Neural progenitor cell (in vitro differentiated cells): ENCODE data around the gene CSNK1G2. TPM values are rescaled to one million over a fixed set of nuclear protein-coding genes. Genes with fewer than 3 reads are reported as not detected.
A peak's percentile ranks its signal among the peaks of the same experiment; 100 is the strongest.

ENCODE experiments used
- DNase-seq: peaks from one replicate; pipeline ENCODE4 v3.0.0-alpha.2; 2016; ENCODE audit warnings: low spot score
- H2AFZ ChIP-seq: fragments of 200-600 bp; sonication (generic); replicated peaks from 2 replicates; pipeline ENCODE4 v1.6.1; 2016; ENCODE audit warnings: antibody characterized with exemption
- H3F3A ChIP-seq: fragments of 200-600 bp; sonication (generic); 2 replicates; pipeline ENCODE4 v1.6.1; 2016; ENCODE audit warnings: antibody characterized with exemption, low read depth
- H3K27ac ChIP-seq: fragments of 200-600 bp; sonication (generic); 2 replicates; pipeline ENCODE4 v1.5.1; 2016; ENCODE audit warnings: mild to moderate bottlenecking
- H3K27me3 ChIP-seq: fragments of 200-600 bp; sonication (generic); 2 replicates; pipeline ENCODE4 v1.6.1; 2016; ENCODE audit warnings: mild to moderate bottlenecking, moderate library complexity
- H3K36me3 ChIP-seq: fragments of 200-600 bp; sonication (generic); 2 replicates; pipeline ENCODE4 v1.5.1; 2016
- H3K4me1 ChIP-seq: fragments of 200-600 bp; sonication (generic); 2 replicates; pipeline ENCODE4 v1.6.1; 2016; ENCODE audit warnings: mixed run types
- H3K4me2 ChIP-seq: fragments of 200-600 bp; sonication (generic); 2 replicates; pipeline ENCODE4 v1.6.1; 2016
- H3K4me3 ChIP-seq: fragments of 200-600 bp; sonication (generic); 2 replicates; pipeline ENCODE4 v1.5.1; 2016
- H3K79me2 ChIP-seq: fragments of 200-600 bp; sonication (generic); 2 replicates; pipeline ENCODE4 v1.6.1; 2016; ENCODE audit warnings: low read depth
- H3K9ac ChIP-seq: fragments of 200-600 bp; sonication (generic); 2 replicates; pipeline ENCODE4 v1.6.1; 2016
- H3K9me3 ChIP-seq: fragments of 200-600 bp; sonication (generic); 2 replicates; pipeline ENCODE4 v1.5.1; 2016; ENCODE audit warnings: low read depth
- H4K20me1 ChIP-seq: fragments of 200-600 bp; sonication (generic); 2 replicates; pipeline ENCODE4 v1.6.1; 2016; ENCODE audit warnings: low read depth
- H3K27ac Mint-ChIP-seq: 3 replicates; pipeline ENCODE4 v1.8.0; 2021; ENCODE audit warnings: mixed read lengths
- H3K27me3 Mint-ChIP-seq: 2 replicates; pipeline ENCODE4 v1.8.0; 2022; ENCODE audit warnings: low read depth, mild to moderate bottlenecking, inconsistent platforms, moderate library complexity, mixed read lengths; ENCODE audit not compliant: insufficient read depth
- H3K36me3 Mint-ChIP-seq: 3 replicates; pipeline ENCODE4 v1.8.0; 2021; ENCODE audit warnings: mixed read lengths
- H3K4me1 Mint-ChIP-seq: 3 replicates; pipeline ENCODE4 v1.8.0; 2021; ENCODE audit warnings: mixed read lengths
- H3K4me3 Mint-ChIP-seq: 3 replicates; pipeline ENCODE4 v1.8.0; 2021; ENCODE audit warnings: mild to moderate bottlenecking, moderate library complexity, mixed read lengths
- H3K9me3 Mint-ChIP-seq: 3 replicates; pipeline ENCODE4 v1.8.0; 2020; ENCODE audit warnings: mixed read lengths
- CTCF ChIP-seq: fragments of 200-600 bp; sonication (generic); IDR thresholded peaks from 2 replicates; pipeline ENCODE4 v1.5.1; 2017; ENCODE audit warnings: antibody characterized with exemption, mild to moderate bottlenecking
- EZH2 ChIP-seq: fragments of 200-600 bp; sonication (generic); IDR thresholded peaks from 2 replicates; pipeline ENCODE4 v1.6.1; 2017; ENCODE audit warnings: antibody characterized with exemption, mild to moderate bottlenecking, moderate library complexity
- EZH2phosphoT487 ChIP-seq: fragments of 200-600 bp; sonication (generic); IDR thresholded peaks from 2 replicates; pipeline ENCODE4 v1.6.1; 2017; ENCODE audit warnings: antibody characterized with exemption
- total RNA-seq: library from RNA; depleted of rRNA; stranded (reverse); fragments of >200 nt; gene quantifications from 2 replicates; pipeline ENCODE4 v1.2.3, GENCODE V29; 2015; ENCODE audit warnings: low replicate concordance

CSNK1G2 gene
- total RNA-seq, 1 donor from 2014 or later, result 49.6 TPM

- H3K4me3 Mint-ChIP-seq, result no peak overlapping the region
- Histone ChIP-seq H3K79me2 (peaks cover 96% of the 10 kb centered on the region), H3K27me3 (no peaks in the 10 kb centered on the region), H3K27ac (no peak overlapping the region), H2AFZ (no peak overlapping the region), H3F3A (peaks cover 10% of the 10 kb centered on the region), H3K36me3 (no peaks in the 10 kb centered on the region), H3K9ac (no peak overlapping the region), H3K9me3 (no peaks in the 10 kb centered on the region), H3K4me3 (no peak overlapping the region), H3K4me2 (no peak overlapping the region), H3K4me1 (peaks cover 6% of the 10 kb centered on the region), H4K20me1 (peaks cover 80% of the 10 kb centered on the region)
- peak overlapping the region; percentile 4 for H3K27ac Mint-ChIP-seq
- no peaks in the 10 kb centered on the region for H3K9me3 Mint-ChIP-seq
- peaks cover 4% of the 10 kb centered on the region for H3K27me3 Mint-ChIP-seq
- H3K4me1 Mint-ChIP-seq, result peaks cover 9% of the 10 kb centered on the region
- DNase-seq, result no peak
- H3K36me3 Mint-ChIP-seq, result peaks cover 6% of the 10 kb centered on the region
- TF ChIP-seq CTCF (no peak), EZH2 (no peak), EZH2phosphoT487 (no peak)
Observed at GRCh38 chr19:1910177-1910576, 30.8 kb upstream of the CSNK1G2 start.

DNA sequence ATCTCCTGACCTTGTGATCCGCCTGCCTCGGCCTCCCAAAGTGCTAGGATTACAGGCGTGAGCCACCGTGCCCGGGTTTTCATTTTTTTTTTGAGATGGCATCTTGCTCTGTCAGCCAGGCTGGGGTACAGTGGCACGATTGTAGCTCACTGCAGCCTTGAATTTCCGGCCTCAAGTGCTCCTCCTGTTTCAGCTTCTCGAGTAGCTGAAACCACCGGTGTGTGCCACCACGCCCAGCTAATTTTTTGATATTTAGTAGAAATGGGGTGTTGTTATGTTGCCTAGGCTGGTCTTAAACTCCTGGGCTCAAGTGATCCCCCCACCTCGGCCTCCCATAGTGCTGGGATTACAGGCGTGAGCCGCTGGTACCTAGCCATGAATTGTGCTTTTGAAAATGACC is 29.9 kb upstream of the CSNK1G2 start:
- H3K4me3 ChIP-seq, result no peak overlapping the region
- no peak overlapping the region for H3K27ac ChIP-seq
- no peaks in the 10 kb centered on the region for H3K36me3 ChIP-seq
- no peak overlapping the region for H2AFZ ChIP-seq
- H3K79me2 ChIP-seq, result peaks cover 90% of the 10 kb centered on the region
- Mint-ChIP-seq H3K9me3 (no peaks in the 10 kb centered on the region), H3K36me3 (peaks cover 6% of the 10 kb centered on the region), H3K27me3 (peaks cover 4% of the 10 kb centered on the region), H3K4me1 (peaks cover 4% of the 10 kb centered on the region), H3K27ac (no peak overlapping the region), H3K4me3 (no peak overlapping the region)
- H3F3A ChIP-seq, result peaks cover 5% of the 10 kb centered on the region
- peaks cover under 1% of the 10 kb centered on the region for H3K4me1 ChIP-seq
- H3K9ac ChIP-seq, result no peak overlapping the region
- H4K20me1 ChIP-seq, result peaks cover 78% of the 10 kb centered on the region
- no peak overlapping the region for H3K4me2 ChIP-seq
- H3K27me3 ChIP-seq, result no peaks in the 10 kb centered on the region
- TF ChIP-seq EZH2phosphoT487 (no peak), CTCF (no peak), EZH2 (no peak)
- H3K9me3 ChIP-seq, result no peaks in the 10 kb centered on the region
- no peak for DNase-seq

DNA sequence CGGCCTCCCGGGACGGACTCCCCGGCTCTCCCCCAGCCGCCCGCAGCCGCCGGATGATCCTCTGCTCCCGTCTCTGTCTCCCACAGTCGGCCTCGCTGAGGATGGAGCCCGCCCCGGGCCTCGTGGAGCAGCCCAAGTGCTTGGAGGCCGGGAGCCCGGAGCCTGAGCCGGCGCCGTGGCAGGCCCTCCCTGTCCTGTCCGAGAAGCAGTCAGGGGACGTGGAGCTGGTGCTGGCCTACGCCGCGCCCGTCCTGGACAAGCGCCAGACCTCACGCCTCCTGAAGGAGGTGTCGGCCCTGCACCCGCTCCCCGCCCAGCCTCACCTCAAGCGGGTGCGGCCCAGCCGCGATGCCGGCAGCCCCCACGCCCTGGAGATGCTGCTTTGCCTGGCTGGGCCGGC is 29.0 kb upstream of the CSNK1G2 start:
- no peaks in the 10 kb centered on the region for H3K36me3 ChIP-seq
- no peak overlapping the region for H3K4me3 Mint-ChIP-seq

More for the DNA sequence above, 29.0 kb upstream of the CSNK1G2 start:
- Mint-ChIP-seq H3K9me3 (no peaks in the 10 kb centered on the region), H3K27ac (no peak overlapping the region), H3K4me1 (peaks cover 4% of the 10 kb centered on the region), H3K36me3 (peaks cover 6% of the 10 kb centered on the region), H3K27me3 (peaks cover 4% of the 10 kb centered on the region)
- TF ChIP-seq EZH2 (no peak), CTCF (no peak), EZH2phosphoT487 (no peak)
- no peak overlapping the region for H2AFZ ChIP-seq
- peaks cover 81% of the 10 kb centered on the region for H3K79me2 ChIP-seq
- DNase-seq, result no peak
- no peak overlapping the region for H3K4me3 ChIP-seq
- no peaks in the 10 kb centered on the region for H3K9me3 ChIP-seq
- no peak overlapping the region for H3K9ac ChIP-seq
- H3K4me2 ChIP-seq, result no peak overlapping the region
- H3K27me3 ChIP-seq, result no peaks in the 10 kb centered on the region
- H3K4me1 ChIP-seq, result no peaks in the 10 kb centered on the region
- H3K27ac ChIP-seq, result no peak overlapping the region
- H3F3A ChIP-seq, result no peaks in the 10 kb centered on the region
- peaks cover 77% of the 10 kb centered on the region for H4K20me1 ChIP-seq
